Measurements from ENCODE around the gene ANKRD18A. TPM values are rescaled to one million over a fixed set of nuclear protein-coding genes. Genes with fewer than 3 reads are reported as not detected.

The ANKRD18A gene
- total and polyA plus RNA-seq, 2 of the 13 experiments (the other 11 are each of a cell fraction or from before 2014, with no cell fraction given) = 5.9 to 7.6 TPM

DNA sequence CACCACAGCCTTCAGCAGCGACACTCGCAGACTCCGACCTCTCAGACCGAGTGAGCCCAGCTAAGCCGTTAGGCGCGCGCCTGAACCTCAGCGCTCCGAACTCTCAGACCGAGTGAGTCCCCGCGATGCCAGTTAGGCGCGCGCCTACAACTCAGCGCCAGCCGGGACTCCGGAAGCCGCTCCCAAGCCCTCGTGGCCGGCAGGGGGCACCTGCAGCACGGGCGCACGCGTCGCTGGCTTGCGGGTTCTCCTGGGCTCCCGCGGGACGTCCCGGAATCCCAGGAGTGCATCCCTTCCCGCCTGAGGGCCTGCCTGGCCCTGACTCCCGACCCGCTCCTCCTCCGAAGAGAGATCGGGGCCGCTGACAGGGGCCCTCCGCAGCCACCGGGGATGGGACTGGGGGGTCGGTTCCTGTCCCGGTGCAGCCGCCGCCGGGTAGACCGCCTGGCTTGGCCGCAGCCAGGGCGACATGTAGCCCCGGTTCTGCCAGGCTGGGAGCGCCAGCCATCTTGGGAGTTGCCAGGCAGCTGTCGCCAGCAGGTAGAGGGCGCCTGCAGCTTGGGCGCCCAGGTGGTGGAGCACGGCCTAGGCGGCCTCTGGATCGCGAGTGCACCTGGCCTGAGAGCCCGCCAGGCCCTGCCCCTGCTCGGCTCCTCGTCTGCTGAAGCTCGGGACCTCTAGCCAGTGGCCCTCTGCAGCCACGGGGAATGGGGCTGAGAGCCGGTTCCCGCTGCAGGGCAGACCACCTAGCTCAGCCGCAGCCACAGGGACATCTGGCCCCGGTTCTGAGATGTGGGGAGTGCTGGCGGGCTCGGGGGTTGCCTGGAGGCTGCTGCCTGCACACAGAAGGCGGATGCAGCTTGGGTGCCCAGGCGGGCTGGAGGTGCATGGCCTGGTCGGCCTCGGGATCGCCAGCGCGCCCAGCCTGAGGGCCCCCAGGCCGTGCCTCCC, at the start of gene ANKRD18A (continued):
- no peak for TF ChIP-seq ARID2 (CRISPR knock-in tag; IDR thresholded peaks at IDR 0.05; ENCODE audit: borderline replicate concordance)
- peak; percentile 75; the same call in 1 of the 2 replicates for TF ChIP-seq ZNF446 (CRISPR knock-in tag; IDR thresholded peaks at IDR 0.05)
- 0 out of 2 replicates have a peak, but pooled peaks have one; percentile 40 for TF ChIP-seq GFI1 (CRISPR knock-in tag; IDR thresholded peaks at IDR 0.05; ENCODE audit: borderline replicate concordance)
- TF ChIP-seq, protein P1, sequence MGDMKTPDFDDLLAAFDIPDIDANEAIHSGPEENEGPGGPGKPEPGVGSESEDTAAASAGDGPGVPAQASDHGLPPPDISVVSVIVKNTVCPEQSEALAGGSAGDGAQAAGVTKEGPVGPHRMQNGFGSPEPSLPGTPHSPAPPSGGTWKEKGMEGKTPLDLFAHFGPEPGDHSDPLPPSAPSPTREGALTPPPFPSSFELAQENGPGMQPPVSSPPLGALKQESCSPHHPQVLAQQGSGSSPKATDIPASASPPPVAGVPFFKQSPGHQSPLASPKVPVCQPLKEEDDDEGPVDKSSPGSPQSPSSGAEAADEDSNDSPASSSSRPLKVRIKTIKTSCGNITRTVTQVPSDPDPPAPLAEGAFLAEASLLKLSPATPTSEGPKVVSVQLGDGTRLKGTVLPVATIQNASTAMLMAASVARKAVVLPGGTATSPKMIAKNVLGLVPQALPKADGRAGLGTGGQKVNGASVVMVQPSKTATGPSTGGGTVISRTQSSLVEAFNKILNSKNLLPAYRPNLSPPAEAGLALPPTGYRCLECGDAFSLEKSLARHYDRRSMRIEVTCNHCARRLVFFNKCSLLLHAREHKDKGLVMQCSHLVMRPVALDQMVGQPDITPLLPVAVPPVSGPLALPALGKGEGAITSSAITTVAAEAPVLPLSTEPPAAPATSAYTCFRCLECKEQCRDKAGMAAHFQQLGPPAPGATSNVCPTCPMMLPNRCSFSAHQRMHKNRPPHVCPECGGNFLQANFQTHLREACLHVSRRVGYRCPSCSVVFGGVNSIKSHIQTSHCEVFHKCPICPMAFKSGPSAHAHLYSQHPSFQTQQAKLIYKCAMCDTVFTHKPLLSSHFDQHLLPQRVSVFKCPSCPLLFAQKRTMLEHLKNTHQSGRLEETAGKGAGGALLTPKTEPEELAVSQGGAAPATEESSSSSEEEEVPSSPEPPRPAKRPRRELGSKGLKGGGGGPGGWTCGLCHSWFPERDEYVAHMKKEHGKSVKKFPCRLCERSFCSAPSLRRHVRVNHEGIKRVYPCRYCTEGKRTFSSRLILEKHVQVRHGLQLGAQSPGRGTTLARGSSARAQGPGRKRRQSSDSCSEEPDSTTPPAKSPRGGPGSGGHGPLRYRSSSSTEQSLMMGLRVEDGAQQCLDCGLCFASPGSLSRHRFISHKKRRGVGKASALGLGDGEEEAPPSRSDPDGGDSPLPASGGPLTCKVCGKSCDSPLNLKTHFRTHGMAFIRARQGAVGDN (CRISPR knock-in tag; IDR thresholded peaks at IDR 0.05) = peak; percentile 91
- no peak for TF ChIP-seq CHD4 (IDR thresholded peaks at IDR 0.05; ENCODE audit: borderline replicate concordance, low read length)
- peak; percentile 62; the same call in 1 of the 2 replicates for TF ChIP-seq YEATS4 (CRISPR knock-in tag; IDR thresholded peaks at IDR 0.05; ENCODE audit: borderline replicate concordance)
- no peak; the same call in 1 of the 2 replicates for TF ChIP-seq NFKB2 (CRISPR knock-in tag; IDR thresholded peaks at IDR 0.05; ENCODE audit: borderline replicate concordance)
- TF ChIP-seq, protein P2, sequence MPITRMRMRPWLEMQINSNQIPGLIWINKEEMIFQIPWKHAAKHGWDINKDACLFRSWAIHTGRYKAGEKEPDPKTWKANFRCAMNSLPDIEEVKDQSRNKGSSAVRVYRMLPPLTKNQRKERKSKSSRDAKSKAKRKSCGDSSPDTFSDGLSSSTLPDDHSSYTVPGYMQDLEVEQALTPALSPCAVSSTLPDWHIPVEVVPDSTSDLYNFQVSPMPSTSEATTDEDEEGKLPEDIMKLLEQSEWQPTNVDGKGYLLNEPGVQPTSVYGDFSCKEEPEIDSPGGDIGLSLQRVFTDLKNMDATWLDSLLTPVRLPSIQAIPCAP (CRISPR knock-in tag; IDR thresholded peaks at IDR 0.05; ENCODE audit: low read depth) = 0 out of 2 replicates have a peak, but pooled peaks have one; percentile 73
- TF ChIP-seq, protein P3, sequence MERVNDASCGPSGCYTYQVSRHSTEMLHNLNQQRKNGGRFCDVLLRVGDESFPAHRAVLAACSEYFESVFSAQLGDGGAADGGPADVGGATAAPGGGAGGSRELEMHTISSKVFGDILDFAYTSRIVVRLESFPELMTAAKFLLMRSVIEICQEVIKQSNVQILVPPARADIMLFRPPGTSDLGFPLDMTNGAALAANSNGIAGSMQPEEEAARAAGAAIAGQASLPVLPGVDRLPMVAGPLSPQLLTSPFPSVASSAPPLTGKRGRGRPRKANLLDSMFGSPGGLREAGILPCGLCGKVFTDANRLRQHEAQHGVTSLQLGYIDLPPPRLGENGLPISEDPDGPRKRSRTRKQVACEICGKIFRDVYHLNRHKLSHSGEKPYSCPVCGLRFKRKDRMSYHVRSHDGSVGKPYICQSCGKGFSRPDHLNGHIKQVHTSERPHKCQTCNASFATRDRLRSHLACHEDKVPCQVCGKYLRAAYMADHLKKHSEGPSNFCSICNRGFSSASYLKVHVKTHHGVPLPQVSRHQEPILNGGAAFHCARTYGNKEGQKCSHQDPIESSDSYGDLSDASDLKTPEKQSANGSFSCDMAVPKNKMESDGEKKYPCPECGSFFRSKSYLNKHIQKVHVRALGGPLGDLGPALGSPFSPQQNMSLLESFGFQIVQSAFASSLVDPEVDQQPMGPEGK (CRISPR knock-in tag; IDR thresholded peaks at IDR 0.05) = no peak
- TF ChIP-seq NCOR1 (IDR thresholded peaks at IDR 0.05; ENCODE audit: borderline replicate concordance, low read length) = no peak
- no peak for TF ChIP-seq EZH2 (conservative IDR thresholded peaks at IDR 0.05; ENCODE audit: low read depth, low read length)
- TF ChIP-seq, protein P4, sequence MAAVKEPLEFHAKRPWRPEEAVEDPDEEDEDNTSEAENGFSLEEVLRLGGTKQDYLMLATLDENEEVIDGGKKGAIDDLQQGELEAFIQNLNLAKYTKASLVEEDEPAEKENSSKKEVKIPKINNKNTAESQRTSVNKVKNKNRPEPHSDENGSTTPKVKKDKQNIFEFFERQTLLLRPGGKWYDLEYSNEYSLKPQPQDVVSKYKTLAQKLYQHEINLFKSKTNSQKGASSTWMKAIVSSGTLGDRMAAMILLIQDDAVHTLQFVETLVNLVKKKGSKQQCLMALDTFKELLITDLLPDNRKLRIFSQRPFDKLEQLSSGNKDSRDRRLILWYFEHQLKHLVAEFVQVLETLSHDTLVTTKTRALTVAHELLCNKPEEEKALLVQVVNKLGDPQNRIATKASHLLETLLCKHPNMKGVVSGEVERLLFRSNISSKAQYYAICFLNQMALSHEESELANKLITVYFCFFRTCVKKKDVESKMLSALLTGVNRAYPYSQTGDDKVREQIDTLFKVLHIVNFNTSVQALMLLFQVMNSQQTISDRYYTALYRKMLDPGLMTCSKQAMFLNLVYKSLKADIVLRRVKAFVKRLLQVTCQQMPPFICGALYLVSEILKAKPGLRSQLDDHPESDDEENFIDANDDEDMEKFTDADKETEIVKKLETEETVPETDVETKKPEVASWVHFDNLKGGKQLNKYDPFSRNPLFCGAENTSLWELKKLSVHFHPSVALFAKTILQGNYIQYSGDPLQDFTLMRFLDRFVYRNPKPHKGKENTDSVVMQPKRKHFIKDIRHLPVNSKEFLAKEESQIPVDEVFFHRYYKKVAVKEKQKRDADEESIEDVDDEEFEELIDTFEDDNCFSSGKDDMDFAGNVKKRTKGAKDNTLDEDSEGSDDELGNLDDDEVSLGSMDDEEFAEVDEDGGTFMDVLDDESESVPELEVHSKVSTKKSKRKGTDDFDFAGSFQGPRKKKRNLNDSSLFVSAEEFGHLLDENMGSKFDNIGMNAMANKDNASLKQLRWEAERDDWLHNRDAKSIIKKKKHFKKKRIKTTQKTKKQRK (IDR thresholded peaks at IDR 0.05; ENCODE audit: low read length) = no peak
